PFSK-1 (cell line): Measurements from ENCODE around the gene CCS.

Experiments used
- POLR2AphosphoS5 ChIP-seq: IDR thresholded peaks from 2 replicates; pipeline ENCODE4 v1.6.1; 2012; ENCODE audit warnings: low read depth, mild to moderate bottlenecking, control low read depth, low read length, moderate library complexity
- REST ChIP-seq, 2 experiments: IDR thresholded peaks; 2 replicates each; pipeline versions ENCODE4 v1.6.1 to v1.8.0; 2011 to 2012; ENCODE audit warnings: low read depth in 2 of 2, low read length in 2 of 2, control low read depth in 1 of 2, inconsistent platforms in 1 of 2, mild to moderate bottlenecking in 1 of 2, moderate library complexity in 1 of 2; ENCODE audit not compliant: insufficient read depth in 1 of 2
- SIN3A ChIP-seq: IDR thresholded peaks from 2 replicates; pipeline ENCODE4 v1.6.1; 2012; ENCODE audit warnings: mild to moderate bottlenecking, low read length, moderate library complexity, borderline replicate concordance; ENCODE audit not compliant: insufficient read depth

- TF ChIP-seq POLR2AphosphoS5 (no peak), SIN3A (no peak), REST (IDR thresholded peaks at IDR 0.05; ENCODE audit: insufficient read depth in 1 of 2, low read depth in 2 of 2, low read length in 2 of 2) (no peak)
Observed at GRCh38 chr11:66614073-66614472, 21.1 kb downstream of the CCS start.
